ENCODE measurements around the gene FHOD3. TPM values are rescaled to one million over a fixed set of nuclear protein-coding genes. Genes with fewer than 3 reads are reported as not detected.

FHOD3 gene
- total and polyA plus RNA-seq, 9 of the 15 experiments (the other 6 are each of a cell fraction or from before 2014, with no cell fraction given) = 0.11 TPM; not detected in 8

- TF ChIP-seq REST (IDR thresholded peaks at IDR 0.05; ENCODE audit: borderline replicate concordance) (peak; percentile 85), REST (CRISPR knock-in tag; IDR thresholded peaks at IDR 0.05; ENCODE audit: low read depth) (no peak), TFAM (CRISPR knock-in tag; conservative IDR thresholded peaks at IDR 0.05) (no peak), SMARCB1 (IDR thresholded peaks at IDR 0.05; ENCODE audit: insufficient read length, low read depth) (no peak), MIER1 (IDR thresholded peaks at IDR 0.05; ENCODE audit: low read depth) (peak; percentile 73; the same call in 1 of the 2 replicates), ZNF347 (CRISPR knock-in tag; IDR thresholded peaks at IDR 0.05; ENCODE audit: low read depth) (no peak), FIP1L1 (IDR thresholded peaks at IDR 0.05; ENCODE audit: low read depth, low read length, poor library complexity, severe bottlenecking) (no peak)
These were observed 22.0 kb upstream of the FHOD3 start (continued) for GRCh38 chr18:36275561-36275960.

Data from K562 (cell line).